ENCODE measurements around the gene NOLC1. TPM values are rescaled to one million over a fixed set of nuclear protein-coding genes. Genes with fewer than 3 reads are reported as not detected.

The NOLC1 gene
- total and polyA plus RNA-seq, 4 donors = 21.8 to 60.9 (median 36.6) TPM

DNA sequence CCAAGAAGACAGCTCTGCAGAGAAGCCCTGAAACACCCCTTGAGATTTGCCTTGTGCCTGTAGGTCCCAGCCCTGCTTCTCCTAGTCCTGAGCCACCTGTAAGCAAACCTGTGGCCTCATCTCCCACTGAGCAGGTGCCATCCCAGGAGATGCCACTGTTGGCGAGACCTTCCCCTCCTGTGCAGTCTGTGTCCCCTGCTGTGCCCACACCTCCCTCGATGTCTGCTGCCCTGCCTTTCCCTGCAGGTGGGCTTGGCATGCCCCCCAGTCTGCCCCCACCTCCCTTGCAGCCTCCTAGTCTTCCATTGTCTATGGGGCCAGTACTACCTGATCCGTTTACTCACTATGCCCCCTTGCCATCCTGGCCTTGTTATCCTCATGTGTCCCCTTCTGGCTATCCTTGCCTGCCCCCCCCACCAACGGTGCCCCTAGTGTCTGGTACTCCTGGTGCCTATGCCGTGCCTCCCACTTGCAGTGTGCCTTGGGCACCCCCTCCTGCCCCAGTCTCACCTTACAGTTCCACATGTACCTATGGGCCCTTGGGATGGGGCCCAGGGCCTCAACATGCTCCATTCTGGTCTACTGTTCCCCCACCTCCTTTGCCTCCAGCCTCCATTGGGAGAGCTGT, 11.2 kb upstream of the NOLC1 start:
- WGBS, 2 donors = 91 to 98% methylated on average over 5 of the region's 5 CpGs
- Histone ChIP-seq H3K36me3 (ENCODE audit: control insufficient read depth in 4 of 4, insufficient read depth in 4 of 4, low read length in 4 of 4) (peaks cover 36 to 62% (median 38%) of the 10 kb centered on the region in 4 donors), H3K9ac (ENCODE audit: insufficient read depth in 1 of 2, low read length in 2 of 2) (no peak overlapping the region), H3K27ac (ENCODE audit: low read depth in 1 of 2, low read length in 1 of 2) (no peak overlapping the region), H3K27me3 (ENCODE audit: control insufficient read depth in 3 of 3, insufficient read depth in 3 of 3, low read length in 2 of 3) (no peaks in the 10 kb centered on the region), H3K4me1 (ENCODE audit: control insufficient read depth in 5 of 5, insufficient read depth in 5 of 5, low read length in 5 of 5) (peaks cover 0 to 3% (median 2%) of the 10 kb centered on the region in 5 donors), H3K4me3 (no peak overlapping the region), H3K9me3 (ENCODE audit: control insufficient read depth in 4 of 4, insufficient read depth in 3 of 4, low read length in 3 of 4) (no peaks in the 10 kb centered on the region)
- TF ChIP-seq, protein P1, sequence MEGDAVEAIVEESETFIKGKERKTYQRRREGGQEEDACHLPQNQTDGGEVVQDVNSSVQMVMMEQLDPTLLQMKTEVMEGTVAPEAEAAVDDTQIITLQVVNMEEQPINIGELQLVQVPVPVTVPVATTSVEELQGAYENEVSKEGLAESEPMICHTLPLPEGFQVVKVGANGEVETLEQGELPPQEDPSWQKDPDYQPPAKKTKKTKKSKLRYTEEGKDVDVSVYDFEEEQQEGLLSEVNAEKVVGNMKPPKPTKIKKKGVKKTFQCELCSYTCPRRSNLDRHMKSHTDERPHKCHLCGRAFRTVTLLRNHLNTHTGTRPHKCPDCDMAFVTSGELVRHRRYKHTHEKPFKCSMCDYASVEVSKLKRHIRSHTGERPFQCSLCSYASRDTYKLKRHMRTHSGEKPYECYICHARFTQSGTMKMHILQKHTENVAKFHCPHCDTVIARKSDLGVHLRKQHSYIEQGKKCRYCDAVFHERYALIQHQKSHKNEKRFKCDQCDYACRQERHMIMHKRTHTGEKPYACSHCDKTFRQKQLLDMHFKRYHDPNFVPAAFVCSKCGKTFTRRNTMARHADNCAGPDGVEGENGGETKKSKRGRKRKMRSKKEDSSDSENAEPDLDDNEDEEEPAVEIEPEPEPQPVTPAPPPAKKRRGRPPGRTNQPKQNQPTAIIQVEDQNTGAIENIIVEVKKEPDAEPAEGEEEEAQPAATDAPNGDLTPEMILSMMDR (IDR thresholded peaks at IDR 0.05; ENCODE audit: control extremely low read depth, extremely low read depth) = no peak
- no peak for DNase-seq
- ATAC-seq (ENCODE audit: insufficient read depth, low FRiP score) = no peak

DNA sequence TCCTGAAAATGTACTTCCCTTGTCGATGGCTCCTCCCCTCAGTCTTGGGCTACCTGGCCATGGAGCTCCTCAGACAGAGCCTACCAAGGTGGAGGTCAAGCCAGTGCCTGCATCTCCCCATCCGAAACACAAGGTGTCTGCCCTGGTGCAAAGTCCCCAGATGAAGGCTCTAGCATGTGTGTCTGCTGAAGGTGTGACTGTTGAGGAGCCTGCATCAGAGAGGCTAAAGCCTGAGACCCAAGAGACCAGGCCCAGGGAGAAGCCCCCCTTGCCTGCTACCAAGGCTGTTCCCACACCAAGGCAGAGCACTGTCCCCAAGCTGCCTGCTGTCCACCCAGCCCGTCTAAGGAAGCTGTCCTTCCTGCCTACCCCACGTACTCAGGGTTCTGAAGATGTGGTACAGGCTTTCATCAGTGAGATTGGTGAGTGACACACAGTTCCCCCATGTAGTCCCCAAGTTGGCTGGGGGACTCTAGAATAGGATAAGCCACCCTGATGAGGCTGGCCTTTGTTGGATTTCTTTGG, 10.5 kb upstream of the NOLC1 start:
- DNase-seq (no peak), ATAC-seq (ENCODE audit: insufficient read depth, low FRiP score) (no peak)
- no peaks in the 10 kb centered on the region for H3K9me3 ChIP-seq (ENCODE audit: control insufficient read depth in 4 of 4, insufficient read depth in 3 of 4, low read length in 3 of 4)
- WGBS, 2 donors = 88% methylated on average over 4 of the region's 4 CpGs
- H3K27me3 ChIP-seq (ENCODE audit: control insufficient read depth in 3 of 3, insufficient read depth in 3 of 3, low read length in 2 of 3) = no peaks in the 10 kb centered on the region
- no peak overlapping the region for H3K4me3 ChIP-seq
- H3K36me3 ChIP-seq (ENCODE audit: control insufficient read depth in 4 of 4, insufficient read depth in 4 of 4, low read length in 4 of 4) = peaks cover 36 to 68% (median 38%) of the 10 kb centered on the region in 4 donors
- no peak overlapping the region for H3K9ac ChIP-seq (ENCODE audit: insufficient read depth in 1 of 2, low read length in 2 of 2)
- TF ChIP-seq, protein P1 (IDR thresholded peaks at IDR 0.05; ENCODE audit: control extremely low read depth, extremely low read depth) = no peak
- no peak overlapping the region for H3K27ac ChIP-seq (ENCODE audit: low read depth in 1 of 2, low read length in 1 of 2)
- H3K4me1 ChIP-seq (ENCODE audit: control insufficient read depth in 5 of 5, insufficient read depth in 5 of 5, low read length in 5 of 5) = peaks cover 0 to 2% (median 0%) of the 10 kb centered on the region in 5 donors

DNA sequence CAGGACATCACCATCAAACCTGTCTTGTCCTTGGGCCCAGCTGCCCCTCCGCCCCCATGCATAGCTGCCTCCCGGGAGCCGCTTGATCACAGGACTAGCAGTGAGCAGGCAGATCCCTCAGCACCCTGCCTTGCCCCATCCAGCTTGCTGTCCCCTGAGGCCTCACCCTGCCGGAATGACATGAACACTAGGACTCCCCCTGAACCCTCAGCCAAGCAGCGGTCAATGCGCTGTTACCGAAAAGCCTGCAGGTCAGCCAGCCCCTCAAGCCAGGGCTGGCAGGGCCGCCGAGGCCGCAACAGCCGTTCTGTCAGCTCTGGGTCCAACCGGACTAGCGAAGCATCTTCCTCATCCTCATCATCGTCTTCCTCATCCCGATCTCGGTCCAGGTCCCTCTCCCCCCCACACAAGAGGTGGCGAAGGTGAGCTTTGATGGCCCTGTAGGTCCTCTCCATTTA, 5.2 kb upstream of the NOLC1 start:
- no peak overlapping the region for H3K27ac ChIP-seq (ENCODE audit: low read depth in 1 of 2, low read length in 1 of 2)
- H3K9me3 ChIP-seq (ENCODE audit: control insufficient read depth in 4 of 4, insufficient read depth in 3 of 4, low read length in 3 of 4) = no peaks in the 10 kb centered on the region
- H3K4me3 ChIP-seq = no peak overlapping the region
- TF ChIP-seq, protein P1 (IDR thresholded peaks at IDR 0.05; ENCODE audit: control extremely low read depth, extremely low read depth) = no peak
- peaks cover 33 to 46% (median 37%) of the 10 kb centered on the region in 4 donors for H3K36me3 ChIP-seq (ENCODE audit: control insufficient read depth in 4 of 4, insufficient read depth in 4 of 4, low read length in 4 of 4)
- no peak overlapping the region for H3K9ac ChIP-seq (ENCODE audit: insufficient read depth in 1 of 2, low read length in 2 of 2)
- 93 to 96% methylated on average over 17 of the region's 17 CpGs for WGBS, 2 donors
- ATAC-seq (ENCODE audit: insufficient read depth, low FRiP score) = no peak
- H3K27me3 ChIP-seq (ENCODE audit: control insufficient read depth in 3 of 3, insufficient read depth in 3 of 3, low read length in 2 of 3) = no peaks in the 10 kb centered on the region
- no peak for DNase-seq
- H3K4me1 ChIP-seq (ENCODE audit: control insufficient read depth in 5 of 5, insufficient read depth in 5 of 5, low read length in 5 of 5) = peaks cover 0 to 7% (median 4%) of the 10 kb centered on the region in 5 donors

Measured in lung (tissue), 12 donors.